ENCODE measurements around the gene CEP41. TPM values are rescaled to one million over a fixed set of nuclear protein-coding genes. Genes with fewer than 3 reads are reported as not detected.

Gene CEP41
- total and polyA plus RNA-seq, 2 experiments from 2014 or later = 17.4 to 25.0 TPM

DNA sequence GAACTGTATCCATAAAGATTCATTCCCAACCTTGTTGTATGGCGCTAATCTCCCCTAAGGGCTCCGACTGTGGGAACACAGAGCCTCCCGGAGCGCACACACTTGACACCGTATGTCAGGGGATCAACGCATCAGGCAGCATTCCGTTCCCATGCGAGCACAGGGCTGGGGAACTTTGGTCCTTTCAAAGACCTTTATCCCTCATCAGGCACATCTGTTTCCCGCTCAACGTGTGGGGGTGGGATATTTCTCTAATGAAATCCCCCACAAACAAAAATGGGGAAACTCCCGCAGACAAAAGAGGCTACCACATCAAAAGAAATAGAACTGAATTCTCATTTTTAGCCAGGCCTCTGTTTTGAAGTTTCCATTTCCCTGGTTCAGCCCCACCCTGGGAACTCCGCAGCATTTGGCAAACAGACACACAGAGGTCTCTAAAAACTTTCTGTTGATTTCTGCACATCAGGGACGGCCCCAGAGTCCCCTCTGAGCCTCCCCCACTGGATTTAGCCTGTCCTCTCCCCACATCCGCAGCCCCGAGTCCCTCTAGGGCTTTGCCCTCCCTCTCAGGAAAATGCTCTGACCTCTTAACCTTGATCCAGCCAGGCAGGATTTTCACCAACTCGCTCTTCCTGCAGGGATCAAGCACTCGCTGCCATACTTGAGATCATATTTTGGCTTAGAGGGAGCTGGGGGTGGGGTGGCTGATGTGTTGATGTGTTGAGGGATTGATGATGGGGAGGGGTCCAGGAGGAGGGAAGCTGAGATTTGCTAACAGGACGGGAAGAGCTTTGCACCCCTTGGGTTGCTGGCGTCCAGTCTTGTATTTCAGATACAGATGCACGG lies 89.6 kb downstream of the CEP41 start:
- no peaks in the 10 kb centered on the region; the same call in 2 of the 3 replicates for H3K36me3 Mint-ChIP-seq (ENCODE audit: low read depth)
- H3K27ac ChIP-seq (ENCODE audit: low read depth) = no peak overlapping the region
- no peaks in the 10 kb centered on the region for H3K36me3 ChIP-seq (ENCODE audit: insufficient read depth)
- 0 out of 3 replicates have a peak, but pooled peaks cover 3% of the 10 kb centered on the region for H3K9me3 Mint-ChIP-seq
- no peak overlapping the region for H3K27ac Mint-ChIP-seq
- no peaks in the 10 kb centered on the region for H3F3A ChIP-seq (replicated peaks; ENCODE audit: low read depth)
- ATAC-seq (peak; percentile 32), DNase-seq (ENCODE audit: low spot score) (no peak)
- peaks cover 19% of the 10 kb centered on the region for H3K4me1 ChIP-seq (ENCODE audit: insufficient read depth)
- H3K27me3 ChIP-seq (ENCODE audit: insufficient read depth) = no peaks in the 10 kb centered on the region
- no peak overlapping the region for H3K4me3 Mint-ChIP-seq
- H3K27me3 Mint-ChIP-seq (ENCODE audit: insufficient read depth, low read depth, poor library complexity) = peaks cover 21% of the 10 kb centered on the region
- H3K9me2 ChIP-seq (ENCODE audit: insufficient read depth) = no peaks in the 10 kb centered on the region; the same call in 1 of the 2 replicates
- no peaks in the 10 kb centered on the region for H4K20me1 ChIP-seq (replicated peaks; ENCODE audit: insufficient read depth)
- H3K79me2 ChIP-seq (replicated peaks; ENCODE audit: insufficient read depth) = no peaks in the 10 kb centered on the region
- TF ChIP-seq JUNB (IDR thresholded peaks at IDR 0.05; ENCODE audit: unreplicated experiment) = no peak
- peak overlapping the region; percentile 81 for H2AFZ ChIP-seq
- peak overlapping the region; percentile 2; the same call in 1 of the 2 replicates for H3K4me2 ChIP-seq
- H3K4me3 ChIP-seq = no peak overlapping the region
- H3K4me1 Mint-ChIP-seq = peaks cover 37% of the 10 kb centered on the region

GRCh38 chr7:130349911-130350782 lies 90.7 kb downstream of the CEP41 start:
- Histone ChIP-seq H3F3A (replicated peaks; ENCODE audit: low read depth) (no peaks in the 10 kb centered on the region), H3K4me2 (no peak overlapping the region; the same call in 1 of the 2 replicates), H3K27me3 (ENCODE audit: insufficient read depth) (no peaks in the 10 kb centered on the region), H3K9me2 (ENCODE audit: insufficient read depth) (no peaks in the 10 kb centered on the region; the same call in 1 of the 2 replicates), H3K27ac (ENCODE audit: low read depth) (no peak overlapping the region), H3K36me3 (ENCODE audit: insufficient read depth) (no peaks in the 10 kb centered on the region), H3K4me1 (ENCODE audit: insufficient read depth) (peaks cover 23% of the 10 kb centered on the region), H4K20me1 (replicated peaks; ENCODE audit: insufficient read depth) (no peaks in the 10 kb centered on the region), H3K79me2 (replicated peaks; ENCODE audit: insufficient read depth) (no peaks in the 10 kb centered on the region), H3K4me3 (no peak overlapping the region), H2AFZ (peak overlapping the region; percentile 81; the same call in 1 of the 2 replicates)
- Mint-ChIP-seq H3K27ac (no peak overlapping the region; the same call in 1 of the 2 replicates), H3K4me1 (peaks cover 41% of the 10 kb centered on the region), H3K36me3 (ENCODE audit: low read depth) (no peaks in the 10 kb centered on the region; the same call in 2 of the 3 replicates), H3K27me3 (ENCODE audit: insufficient read depth, low read depth, poor library complexity) (peaks cover 24% of the 10 kb centered on the region), H3K9me3 (0 out of 3 replicates have a peak, but pooled peaks cover 3% of the 10 kb centered on the region), H3K4me3 (no peak overlapping the region)
- DNase-seq (ENCODE audit: low spot score) = no peak
- ATAC-seq = peak; percentile 34
- TF ChIP-seq JUNB (IDR thresholded peaks at IDR 0.05; ENCODE audit: unreplicated experiment) = no peak
- no peak for TF ChIP-seq ZNF462 (CRISPR knock-in tag; IDR thresholded peaks at IDR 0.05)
- TF ChIP-seq CREB1 (CRISPR knock-in tag; IDR thresholded peaks at IDR 0.05; ENCODE audit: low read depth) = no peak
- TF ChIP-seq NANOG (IDR thresholded peaks at IDR 0.05; ENCODE audit: borderline replicate concordance) = no peak
- TF ChIP-seq ZNF114 (CRISPR knock-in tag; IDR thresholded peaks at IDR 0.05) = no peak
- no peak for TF ChIP-seq ZNF331 (CRISPR knock-in tag; IDR thresholded peaks at IDR 0.05; ENCODE audit: low read depth)
- no peak for TF ChIP-seq ETS1 (IDR thresholded peaks at IDR 0.05)
- TF ChIP-seq POLR2AphosphoS5 (IDR thresholded peaks at IDR 0.05; ENCODE audit: low read depth) = no peak
- TF ChIP-seq EZH2 (IDR thresholded peaks at IDR 0.05; ENCODE audit: low read depth, unreplicated experiment) = no peak

Measured in GM23338 (cell line).